Measurements from ENCODE around the gene CPA5. TPM values are rescaled to one million over a fixed set of nuclear protein-coding genes. Genes with fewer than 3 reads are reported as not detected.

Gene CPA5
- total RNA-seq, 2 donors from 2014 or later: not detected

DNA sequence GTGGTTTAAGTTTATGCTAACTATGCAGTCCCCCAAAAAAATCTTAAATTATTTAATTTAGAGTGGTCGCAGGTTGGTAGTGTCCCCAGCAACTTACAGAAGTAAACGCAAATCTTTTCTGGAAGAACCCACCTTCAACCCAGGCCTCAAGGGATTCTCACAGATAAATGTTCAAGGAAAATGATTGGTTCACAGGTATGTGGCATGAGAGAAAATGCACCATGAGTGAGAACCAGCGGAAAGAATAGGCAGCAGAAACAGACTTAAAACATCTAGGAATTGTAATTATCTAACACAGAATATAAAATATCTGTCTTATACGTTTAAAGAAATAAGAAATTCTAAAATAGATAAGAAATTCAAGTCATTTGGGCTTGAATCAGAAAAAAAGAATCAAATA lies 2.7 kb upstream of the CPA5 start:
- DNase-seq (ENCODE audit: low spot score) (no peak), ATAC-seq (ENCODE audit: insufficient number of reproducible peaks, low FRiP score, low read depth) (no peak)
- no peak overlapping the region for H3K27ac ChIP-seq
- no peaks in the 10 kb centered on the region for H3K27me3 ChIP-seq (replicated peaks; ENCODE audit: insufficient read depth)
- H3K36me3 ChIP-seq: no peaks in the 10 kb centered on the region
- TF ChIP-seq, protein P1, sequence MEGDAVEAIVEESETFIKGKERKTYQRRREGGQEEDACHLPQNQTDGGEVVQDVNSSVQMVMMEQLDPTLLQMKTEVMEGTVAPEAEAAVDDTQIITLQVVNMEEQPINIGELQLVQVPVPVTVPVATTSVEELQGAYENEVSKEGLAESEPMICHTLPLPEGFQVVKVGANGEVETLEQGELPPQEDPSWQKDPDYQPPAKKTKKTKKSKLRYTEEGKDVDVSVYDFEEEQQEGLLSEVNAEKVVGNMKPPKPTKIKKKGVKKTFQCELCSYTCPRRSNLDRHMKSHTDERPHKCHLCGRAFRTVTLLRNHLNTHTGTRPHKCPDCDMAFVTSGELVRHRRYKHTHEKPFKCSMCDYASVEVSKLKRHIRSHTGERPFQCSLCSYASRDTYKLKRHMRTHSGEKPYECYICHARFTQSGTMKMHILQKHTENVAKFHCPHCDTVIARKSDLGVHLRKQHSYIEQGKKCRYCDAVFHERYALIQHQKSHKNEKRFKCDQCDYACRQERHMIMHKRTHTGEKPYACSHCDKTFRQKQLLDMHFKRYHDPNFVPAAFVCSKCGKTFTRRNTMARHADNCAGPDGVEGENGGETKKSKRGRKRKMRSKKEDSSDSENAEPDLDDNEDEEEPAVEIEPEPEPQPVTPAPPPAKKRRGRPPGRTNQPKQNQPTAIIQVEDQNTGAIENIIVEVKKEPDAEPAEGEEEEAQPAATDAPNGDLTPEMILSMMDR (IDR thresholded peaks at IDR 0.05): no peak
- no peaks in the 10 kb centered on the region for H3K4me1 ChIP-seq (ENCODE audit: control insufficient read depth in 1 of 2, low read depth in 2 of 2)
- H3K9me3 ChIP-seq: no peaks in the 10 kb centered on the region
- H3K4me3 ChIP-seq: no peak overlapping the region

DNA sequence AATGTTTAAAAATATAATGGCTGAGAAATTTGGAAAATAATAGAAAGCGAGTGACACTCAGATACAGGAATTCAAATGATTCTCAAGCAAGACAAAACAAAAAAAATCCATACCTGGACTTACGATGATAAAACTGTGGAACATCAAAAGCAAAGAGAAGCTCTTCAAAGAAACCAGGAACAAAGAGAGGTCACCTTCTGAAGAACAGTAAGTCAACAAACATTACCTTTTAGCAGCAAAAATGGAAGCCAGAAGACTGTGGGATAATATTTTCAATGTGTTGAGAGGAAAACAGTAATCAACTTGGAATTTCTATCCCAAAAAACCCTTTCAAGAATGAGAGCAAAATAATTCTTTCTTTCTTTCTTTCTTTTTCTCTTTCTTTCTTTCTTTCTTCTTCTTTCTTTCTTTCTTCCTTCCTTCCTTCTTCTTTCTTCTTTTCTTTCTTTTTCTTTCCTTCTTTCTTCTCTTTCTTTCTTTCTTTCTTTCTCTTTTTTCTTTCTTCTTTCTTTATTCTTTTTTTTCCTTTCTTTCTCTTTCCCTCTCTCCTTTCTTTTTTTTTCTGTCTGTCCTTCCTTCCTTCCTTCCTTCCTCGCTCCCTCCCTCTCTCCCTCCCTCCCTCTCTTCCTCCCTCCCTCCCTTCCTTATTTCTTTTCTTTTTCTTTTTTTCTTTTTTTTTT lies 1.8 kb upstream of the CPA5 start:
- Histone ChIP-seq H3K4me3 (no peak overlapping the region), H3K4me1 (ENCODE audit: control insufficient read depth in 1 of 2, low read depth in 2 of 2) (no peaks in the 10 kb centered on the region), H3K9me3 (no peaks in the 10 kb centered on the region), H3K27ac (no peak overlapping the region), H3K27me3 (replicated peaks; ENCODE audit: insufficient read depth) (no peaks in the 10 kb centered on the region), H3K36me3 (no peaks in the 10 kb centered on the region)
- ATAC-seq (ENCODE audit: insufficient number of reproducible peaks, low FRiP score, low read depth) (no peak), DNase-seq (ENCODE audit: low spot score) (no peak)
- TF ChIP-seq, protein P1 (IDR thresholded peaks at IDR 0.05): no peak

DNA sequence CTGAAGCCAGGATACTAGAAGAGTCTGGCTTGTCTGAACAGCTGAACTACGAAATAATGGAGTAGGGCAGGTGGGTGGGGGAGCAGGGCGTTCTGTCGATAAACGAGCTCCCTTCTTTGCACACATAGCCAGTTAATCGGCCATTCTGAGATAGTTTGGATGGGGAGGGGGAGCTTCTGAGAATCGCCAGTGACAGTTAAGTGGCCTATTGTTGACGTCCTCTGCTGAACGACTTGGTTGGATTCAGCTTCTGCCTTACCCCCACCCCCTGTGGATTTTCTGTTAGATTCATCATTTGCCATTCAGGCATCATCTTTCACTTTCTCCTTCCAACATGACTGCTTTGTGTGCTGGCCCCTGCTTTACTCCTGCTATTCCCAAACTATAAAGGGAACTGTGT lies 520 bp downstream of the CPA5 start:
- no peak for DNase-seq (ENCODE audit: low spot score)

DNA sequence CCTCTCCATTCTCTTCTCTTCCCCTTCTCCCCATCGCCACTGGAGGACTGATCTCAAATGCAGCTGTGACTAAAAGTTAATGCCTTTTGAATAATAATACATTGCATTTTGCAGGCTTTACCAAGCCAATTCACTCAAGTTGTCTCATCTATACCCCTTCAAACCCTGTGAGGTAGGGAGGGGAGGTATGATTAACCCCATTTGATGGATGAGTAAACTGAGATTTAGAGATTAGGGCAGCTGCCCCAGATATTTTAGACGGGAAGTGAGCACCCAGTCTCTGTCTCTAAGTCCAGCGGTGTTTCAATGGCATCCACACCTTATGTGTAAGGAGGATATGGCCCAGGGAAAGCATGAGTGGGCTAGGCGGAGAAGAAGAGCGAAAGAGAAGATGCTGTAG lies 1.1 kb downstream of the CPA5 start:
- Histone ChIP-seq H3K4me1 (ENCODE audit: control insufficient read depth in 1 of 2, low read depth in 2 of 2) (no peaks in the 10 kb centered on the region), H3K27ac (no peak overlapping the region), H3K4me3 (no peak overlapping the region), H3K27me3 (replicated peaks; ENCODE audit: insufficient read depth) (no peaks in the 10 kb centered on the region), H3K36me3 (no peaks in the 10 kb centered on the region), H3K9me3 (no peaks in the 10 kb centered on the region)
- ATAC-seq (ENCODE audit: insufficient number of reproducible peaks, low FRiP score, low read depth): no peak
- TF ChIP-seq, protein P1 (IDR thresholded peaks at IDR 0.05): no peak
- DNase-seq (ENCODE audit: low spot score): no peak

More for the DNA sequence above, 520 bp downstream of the CPA5 start:
- no peak for ATAC-seq (ENCODE audit: insufficient number of reproducible peaks, low FRiP score, low read depth)
- Histone ChIP-seq H3K27me3 (replicated peaks; ENCODE audit: insufficient read depth) (no peaks in the 10 kb centered on the region), H3K4me3 (no peak overlapping the region), H3K4me1 (ENCODE audit: control insufficient read depth in 1 of 2, low read depth in 2 of 2) (no peaks in the 10 kb centered on the region), H3K9me3 (no peaks in the 10 kb centered on the region), H3K27ac (no peak overlapping the region), H3K36me3 (no peaks in the 10 kb centered on the region)
- TF ChIP-seq, protein P1 (IDR thresholded peaks at IDR 0.05): no peak

DNA sequence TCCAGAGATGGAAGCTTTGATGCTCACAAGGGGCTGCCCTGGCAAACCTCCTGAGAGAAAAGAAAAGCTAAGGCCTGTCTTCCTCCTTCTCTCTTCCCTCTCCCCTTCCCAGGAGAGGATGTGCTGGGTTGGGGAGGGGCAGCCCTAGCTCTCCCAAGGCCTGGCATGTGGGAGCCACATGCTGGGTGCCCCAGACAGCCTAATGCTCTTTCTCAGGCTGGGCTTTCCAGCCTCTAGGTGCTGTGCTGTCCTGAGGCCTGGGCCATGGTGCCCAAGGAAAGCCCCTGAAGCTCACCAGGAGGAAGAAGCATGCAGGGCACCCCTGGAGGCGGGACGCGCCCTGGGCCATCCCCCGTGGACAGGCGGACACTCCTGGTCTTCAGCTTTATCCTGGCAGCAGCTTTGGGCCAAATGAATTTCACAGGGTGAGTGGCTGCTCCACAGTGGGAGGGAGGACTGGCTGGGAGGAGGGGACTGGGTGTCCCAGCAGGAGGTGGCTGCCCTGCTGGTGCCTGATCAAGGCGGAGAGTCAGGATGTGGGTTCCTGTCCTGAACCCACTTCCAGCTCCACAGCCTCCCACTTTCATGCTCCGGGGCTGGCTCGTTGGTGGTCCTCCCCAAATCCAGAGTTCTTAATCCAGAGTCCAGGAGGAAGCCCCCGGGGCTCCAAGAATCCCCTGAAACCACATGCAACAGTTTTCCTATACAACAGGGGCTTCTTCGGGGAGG lies 1.7 kb downstream of the CPA5 start:
- TF ChIP-seq, protein P1 (IDR thresholded peaks at IDR 0.05): no peak
- ATAC-seq (ENCODE audit: insufficient number of reproducible peaks, low FRiP score, low read depth) (no peak), DNase-seq (ENCODE audit: low spot score) (no peak)
- Histone ChIP-seq H3K36me3 (no peaks in the 10 kb centered on the region), H3K27ac (no peak overlapping the region), H3K27me3 (replicated peaks; ENCODE audit: insufficient read depth) (no peaks in the 10 kb centered on the region), H3K4me1 (ENCODE audit: control insufficient read depth in 1 of 2, low read depth in 2 of 2) (no peaks in the 10 kb centered on the region), H3K9me3 (no peaks in the 10 kb centered on the region), H3K4me3 (no peak overlapping the region)
